HepG2 (cell line): Measurements from ENCODE around the gene RBP3. TPM values are rescaled to one million over a fixed set of nuclear protein-coding genes. Genes with fewer than 3 reads are reported as not detected.

Experiments
- ATAC-seq: fragments of 200-7000 bp; cut with Tn5 transposase; 3 replicates; pipeline ENCODE4 v1.9.1; 2020; ENCODE audit warnings: mild to moderate bottlenecking, moderate library complexity
- BruUV-seq: library from RNA; stranded (reverse); fragments of 400-500 nt; replicated peaks from 2 replicates; lab custom pipeline; 2021; lab: Mats Ljungman, UMichigan
- CTCF ChIA-PET: fragments of 300-600 bp; formaldehyde crosslinking; extraction: SDS; loops from one replicate; lab custom pipeline; 2021; ENCODE audit warnings: low total read pairs, inconsistent platforms, low intra/inter-chr PET ratio; lab: Yijun Ruan, JAX
- POLR2A ChIA-PET: fragments of 350-600 bp; sonication (Branson Sonifier 250); formaldehyde crosslinking; loops from one replicate; lab custom pipeline; 2020; ENCODE audit warnings: antibody characterized with exemption, inconsistent platforms; lab: Yijun Ruan, JAX
- DNase-seq: peaks from one replicate; pipeline ENCODE4 v3.0.0-alpha.2; 2015; ENCODE audit warnings: low spot score
- FAIRE-seq: peaks from 3 replicates; lab custom pipeline; 2011; peaks lifted over from hg19 to GRCh38; lab: Jason Lieb, UNC
- H2AFZ ChIP-seq: one replicate; pipeline ENCODE4 v1.6.1; 2011; ENCODE audit warnings: low read length, inconsistent platforms
- H3K27ac ChIP-seq: fragments of 300-600 bp; 3 replicates; pipeline ENCODE4 v1.8.0; 2011; ENCODE audit warnings: mixed run types, mild to moderate bottlenecking, mixed read lengths, low read length, inconsistent platforms; ENCODE audit not compliant: insufficient read depth; ENCODE audit errors: extremely low read length
- H3K27me3 ChIP-seq, 2 experiments: fragments of 200-600 bp in 1 of 2; 2 replicates in 1 of 2; 3 replicates in 1 of 2; pipeline versions ENCODE4 v1.6.0 to v1.8.0; 2011; ENCODE audit warnings: low read length in 2 of 2, mild to moderate bottlenecking in 2 of 2, moderate library complexity in 2 of 2, inconsistent platforms in 1 of 2; ENCODE audit not compliant: insufficient read depth in 2 of 2, control insufficient read depth in 1 of 2
- H3K36me3 ChIP-seq, 2 experiments: fragments of 200-600 bp in 1 of 2; replicated peaks in 1 of 2; 2 replicates in 1 of 2; 3 replicates in 1 of 2; pipeline versions ENCODE4 v1.5.1 to v1.8.0; 2011; ENCODE audit warnings: low read length in 2 of 2, inconsistent platforms in 1 of 2; ENCODE audit not compliant: insufficient read depth in 2 of 2, control insufficient read depth in 1 of 2
- H3K4me1 ChIP-seq: 2 replicates; pipeline ENCODE4 v1.5.1; 2012; ENCODE audit warnings: low read length, inconsistent platforms; ENCODE audit not compliant: insufficient read depth
- H3K4me2 ChIP-seq: 2 replicates; pipeline ENCODE4 v1.6.0; 2011; ENCODE audit warnings: low read depth, low read length, inconsistent platforms
- H3K4me3 ChIP-seq, 3 experiments: fragments of 200-600 bp in 1 of 3; sonication (generic), shearing (Covaris generic) in 1 of 3; replicated peaks in 1 of 3; 2 replicates each; pipeline ENCODE4 v1.5.1; 2011 to 2016; ENCODE audit warnings: low read length in 3 of 3, inconsistent platforms in 2 of 3, low read depth in 2 of 3, mild to moderate bottlenecking in 2 of 3, control low read depth in 1 of 3, mixed read lengths in 1 of 3; ENCODE audit not compliant: insufficient read depth in 1 of 3
- H3K79me2 ChIP-seq: one replicate; pipeline ENCODE4 v1.6.1; 2011; ENCODE audit warnings: low read length, inconsistent platforms; ENCODE audit not compliant: insufficient read depth
- H3K9ac ChIP-seq: 2 replicates; pipeline ENCODE4 v1.6.0; 2011; ENCODE audit warnings: mild to moderate bottlenecking, low read depth, low read length, inconsistent platforms; ENCODE audit not compliant: insufficient read depth
- H3K9me3 ChIP-seq: 2 replicates; pipeline ENCODE4 v1.5.1; 2012; ENCODE audit warnings: mild to moderate bottlenecking, low read length
- H4K20me1 ChIP-seq: 2 replicates; pipeline ENCODE4 v1.6.0; 2011; ENCODE audit warnings: inconsistent platforms, mild to moderate bottlenecking, low read length, moderate library complexity; ENCODE audit not compliant: insufficient read depth
- AFF4 ChIP-seq: sonication (generic); formaldehyde crosslinking; IDR thresholded peaks from 2 replicates; pipeline ENCODE4 v1.4.0; 2020; ENCODE audit warnings: missing genetic modification reagents
- AKNA ChIP-seq: sonication (generic); formaldehyde crosslinking; IDR thresholded peaks from 2 replicates; pipeline ENCODE4 v1.4.0; 2020; ENCODE audit warnings: missing genetic modification reagents, borderline replicate concordance
- JUND ChIP-seq: sonication (generic); formaldehyde crosslinking; IDR thresholded peaks from 2 replicates; pipeline ENCODE4 v1.8.0; 2022; ENCODE audit warnings: mild to moderate bottlenecking, missing genetic modification reagents
- MZF1 ChIP-seq: sonication (generic); formaldehyde crosslinking; IDR thresholded peaks from 2 replicates; pipeline ENCODE4 v1.8.1; 2023; ENCODE audit warnings: mild to moderate bottlenecking, missing genetic modification reagents, borderline replicate concordance
- ZNF142 ChIP-seq: sonication (generic); formaldehyde crosslinking; IDR thresholded peaks from 2 replicates; pipeline ENCODE4 v1.4.0; 2020; ENCODE audit warnings: missing genetic modification reagents
- ZNF263 ChIP-seq: sonication (generic); formaldehyde crosslinking; IDR thresholded peaks from 2 replicates; pipeline ENCODE4 v1.4.0; 2020; ENCODE audit warnings: missing genetic modification reagents
- ZNF296 ChIP-seq: sonication (generic); formaldehyde crosslinking; conservative IDR thresholded peaks from 2 replicates; pipeline ENCODE4 v1.5.0; 2020; ENCODE audit warnings: mild to moderate bottlenecking, missing genetic modification reagents
- ZNF367 ChIP-seq: sonication (generic); formaldehyde crosslinking; IDR thresholded peaks from 2 replicates; pipeline ENCODE4 v1.4.0; 2020; ENCODE audit warnings: missing genetic modification reagents, borderline replicate concordance
- WGBS: methylation state at CpG from one replicate; pipeline ENCODE4 v1.1.6; 2017; ENCODE audit warnings: low lambda C conversion rate; 5-methylcytosine and 5-hydroxymethylcytosine counted together
- in situ Hi-C: cut with HindIII; loops from 2 replicates; pipeline ENCODE4 v1.10.0; 2017; ENCODE audit warnings: low pct_unique_long_range_greater_than_20kb; ENCODE audit not compliant: extremely low pct_ligation_motif_present
- intact Hi-C: fragments of 100-400 bp; cut with micrococcal nuclease; formaldehyde crosslinking; loops from one replicate; pipeline ENCODE4 v1.10.0; 2022; ENCODE audit not compliant: unreplicated experiment
- polyA plus RNA-seq, 8 experiments: library from polyadenylated mRNA; depleted of rRNA in 3 of 8; stranded (reverse) in 7 of 8; unstranded in 1 of 8; fragments of >200 nt; fragmentation: Illumina TruSeq in 4 of 8; extraction: Trizol in 4 of 8; gene quantifications; 2 replicates each; pipeline versions ENCODE4 v1.2.1 to v1.2.3, GENCODE V29; 2011 to 2016; ENCODE audit warnings: low read depth in 4 of 8, missing spikeins in 1 of 8, mixed read lengths in 1 of 8; ENCODE audit not compliant: insufficient read depth in 1 of 8
- total RNA-seq, 5 experiments: library from RNA; depleted of rRNA; stranded (reverse); fragments of >200 nt; fragmentation: Illumina TruSeq; extraction: Trizol; gene quantifications; 2 replicates each; pipeline ENCODE4 v1.2.3, GENCODE V29; 2016; ENCODE audit warnings: low read depth in 1 of 5

RBP3 gene
- total and polyA plus RNA-seq, 2 of the 13 experiments (the other 11 are each of a cell fraction or from before 2014, with no cell fraction given), result not detected

GRCh38 chr10:47344996-47345870, 2.9 kb upstream of the RBP3 start:
- H3K4me1 ChIP-seq, result no peaks in the 10 kb centered on the region
- no peak overlapping the region for H3K4me2 ChIP-seq
- in situ Hi-C loops (no loop called here), intact Hi-C loops (no loop called here)
- no peak overlapping the region for H3K9ac ChIP-seq
- no peaks in the 10 kb centered on the region for H3K79me2 ChIP-seq
- POLR2A ChIA-PET, result no interaction called here
- H2AFZ ChIP-seq, result no peak overlapping the region
- no peaks in the 10 kb centered on the region for H3K36me3 ChIP-seq
- H4K20me1 ChIP-seq, result no peaks in the 10 kb centered on the region
- FAIRE-seq (no peak), ATAC-seq (no peak), DNase-seq (no peak)
- BruUV-seq, result no TSS peak
- H3K27me3 ChIP-seq, result peaks cover 1 to 5% of the 10 kb centered on the region in 2 experiments; a peak in 3 of 5 replicates
- TF ChIP-seq AFF4 (no peak), ZNF142 (no peak), MZF1 (CRISPR knock-in tag) (no peak), AKNA (CRISPR knock-in tag) (no peak), ZNF263 (CRISPR knock-in tag) (no peak), ZNF367 (no peak), JUND (CRISPR knock-in tag) (no peak), ZNF296 (CRISPR knock-in tag) (no peak)
- CTCF ChIA-PET, result no interaction called here
- no peaks in the 10 kb centered on the region for H3K9me3 ChIP-seq
- 27% methylated on average over 12 of the region's 13 CpGs for whole genome bisulfite sequencing
- H3K4me3 ChIP-seq, result no peak overlapping the region
- no peak overlapping the region for H3K27ac ChIP-seq
